ENCODE measurements around the gene IGFBP4.

GRCh38 chr17:40470932-40471828 is 27.9 kb downstream of the IGFBP4 start:
- TF ChIP-seq, protein P1, sequence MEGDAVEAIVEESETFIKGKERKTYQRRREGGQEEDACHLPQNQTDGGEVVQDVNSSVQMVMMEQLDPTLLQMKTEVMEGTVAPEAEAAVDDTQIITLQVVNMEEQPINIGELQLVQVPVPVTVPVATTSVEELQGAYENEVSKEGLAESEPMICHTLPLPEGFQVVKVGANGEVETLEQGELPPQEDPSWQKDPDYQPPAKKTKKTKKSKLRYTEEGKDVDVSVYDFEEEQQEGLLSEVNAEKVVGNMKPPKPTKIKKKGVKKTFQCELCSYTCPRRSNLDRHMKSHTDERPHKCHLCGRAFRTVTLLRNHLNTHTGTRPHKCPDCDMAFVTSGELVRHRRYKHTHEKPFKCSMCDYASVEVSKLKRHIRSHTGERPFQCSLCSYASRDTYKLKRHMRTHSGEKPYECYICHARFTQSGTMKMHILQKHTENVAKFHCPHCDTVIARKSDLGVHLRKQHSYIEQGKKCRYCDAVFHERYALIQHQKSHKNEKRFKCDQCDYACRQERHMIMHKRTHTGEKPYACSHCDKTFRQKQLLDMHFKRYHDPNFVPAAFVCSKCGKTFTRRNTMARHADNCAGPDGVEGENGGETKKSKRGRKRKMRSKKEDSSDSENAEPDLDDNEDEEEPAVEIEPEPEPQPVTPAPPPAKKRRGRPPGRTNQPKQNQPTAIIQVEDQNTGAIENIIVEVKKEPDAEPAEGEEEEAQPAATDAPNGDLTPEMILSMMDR (IDR thresholded peaks at IDR 0.05; ENCODE audit: low read depth, low read length, missing input control), result no peak
- no peak for TF ChIP-seq MAX (IDR thresholded peaks at IDR 0.05)
- no peak for TF ChIP-seq HNF4G (IDR thresholded peaks at IDR 0.05)
- TF ChIP-seq RXRA (IDR thresholded peaks at IDR 0.05), result no peak
- no peak for TF ChIP-seq RAD21 (IDR thresholded peaks at IDR 0.05)
- no peak for TF ChIP-seq FOXA1 (IDR thresholded peaks at IDR 0.05)
- no peak for TF ChIP-seq TAF1 (conservative IDR thresholded peaks at IDR 0.05)
- TF ChIP-seq, protein P2, sequence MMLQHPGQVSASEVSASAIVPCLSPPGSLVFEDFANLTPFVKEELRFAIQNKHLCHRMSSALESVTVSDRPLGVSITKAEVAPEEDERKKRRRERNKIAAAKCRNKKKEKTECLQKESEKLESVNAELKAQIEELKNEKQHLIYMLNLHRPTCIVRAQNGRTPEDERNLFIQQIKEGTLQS (IDR thresholded peaks at IDR 0.05), result no peak
- TF ChIP-seq EGR1 (IDR thresholded peaks at IDR 0.05; ENCODE audit: low read depth in 2 of 2), result no peak

Measured in liver (tissue), 3 donors.